Measurements from ENCODE around the gene SLC15A3.

GRCh38 chr11:60945295-60945667 is 6.7 kb downstream of the SLC15A3 start:
- no peak for TF ChIP-seq CTCF (IDR thresholded peaks at IDR 0.05)
- no peak for TF ChIP-seq POLR2A (IDR thresholded peaks at IDR 0.05)
